HG03045 (cell line): ENCODE results near the gene DCN.

Experiments used
- ATAC-seq: cut with Tn5 transposase; IDR thresholded peaks from one replicate; pipeline ENCODE4 v1.9.1; 2021; ENCODE audit warnings: mild to moderate bottlenecking, moderate library complexity; ENCODE audit not compliant: unreplicated experiment

DCN gene

GRCh38 chr12:91140026-91140931, 42.3 kb downstream of the DCN start:
- no peak for ATAC-seq

DNA sequence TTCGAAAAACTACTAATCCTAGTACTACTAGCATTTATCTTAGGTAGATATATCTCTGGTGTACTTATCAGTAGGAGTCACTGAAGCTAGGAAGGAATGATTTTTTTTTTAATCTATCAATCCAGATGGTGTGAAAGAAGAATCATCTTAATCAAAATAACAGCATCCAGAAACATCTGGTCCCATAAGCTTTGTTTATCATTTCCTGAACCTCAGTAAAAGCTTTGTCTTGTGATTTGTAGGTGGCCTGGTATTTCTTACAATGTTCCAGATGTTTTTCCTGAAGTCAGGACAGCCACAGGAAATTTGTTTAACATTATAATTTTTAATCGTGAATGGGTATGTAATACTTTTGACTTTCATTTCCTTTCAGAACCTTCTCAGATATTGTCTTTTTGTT, 43.3 kb downstream of the DCN start:
- no peak for ATAC-seq

- no peak for ATAC-seq
These were observed 44.2 kb downstream of the DCN start for GRCh38 chr12:91138337-91138920.

- ATAC-seq, result no peak
These were observed 48.7 kb downstream of the DCN start for GRCh38 chr12:91133871-91134270.

DNA sequence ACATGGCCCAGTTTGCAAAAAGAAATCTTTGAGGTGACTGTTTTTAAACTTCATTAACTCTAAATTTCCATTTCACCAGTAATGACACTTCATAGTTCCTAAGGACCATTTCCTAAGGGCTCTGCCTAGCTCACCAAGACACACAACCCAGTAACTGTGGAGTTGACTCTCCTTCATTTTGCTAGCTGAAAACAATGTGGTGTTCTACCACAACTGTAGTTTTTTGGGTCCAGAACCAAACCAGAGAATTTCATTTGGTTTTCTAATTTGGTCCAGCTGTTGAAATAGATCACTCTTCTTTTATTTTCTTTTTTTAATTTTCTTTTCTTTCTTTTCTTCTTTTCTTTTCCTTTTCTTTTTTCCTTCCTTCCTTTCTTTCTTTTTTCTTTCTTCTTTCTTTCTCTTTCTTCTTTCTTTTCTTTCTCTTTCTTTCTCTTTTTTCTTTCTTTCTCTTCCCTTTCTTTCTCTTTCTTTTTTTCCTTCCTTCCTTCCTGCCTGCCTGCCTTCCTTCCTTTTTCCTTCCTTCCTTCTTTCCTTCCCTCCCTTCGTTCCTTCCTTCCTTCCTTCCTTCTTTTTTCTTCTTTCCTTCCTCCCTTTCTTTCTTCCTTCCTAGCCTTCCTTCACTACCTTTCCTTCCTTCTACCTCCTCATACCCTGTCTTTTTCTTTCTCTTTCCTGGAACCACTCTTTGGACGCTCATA, 52.8 kb downstream of the DCN start:
- ATAC-seq, result no peak

- no peak for ATAC-seq
These were observed 54.9 kb downstream of the DCN start for GRCh38 chr12:91127751-91128150.

DNA sequence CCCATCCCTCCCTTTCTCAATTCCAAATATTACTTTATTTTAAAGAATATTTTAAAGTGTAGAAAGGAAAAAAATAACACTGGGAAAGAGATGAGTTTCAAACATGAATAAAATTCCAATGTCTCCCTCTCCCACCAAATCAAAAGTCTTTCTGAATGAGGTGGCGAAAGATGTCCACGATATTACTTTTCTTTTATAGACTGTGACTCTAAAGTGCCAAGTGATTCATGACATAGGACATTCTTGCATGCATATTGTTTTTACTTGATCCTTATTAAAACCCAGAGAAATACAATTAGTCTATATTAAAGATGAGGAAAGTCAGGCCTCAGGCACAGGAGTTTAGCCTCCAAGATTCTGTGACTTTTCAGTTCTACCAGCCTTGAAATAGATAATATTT, 55.3 kb downstream of the DCN start:
- ATAC-seq, result no peak

DNA sequence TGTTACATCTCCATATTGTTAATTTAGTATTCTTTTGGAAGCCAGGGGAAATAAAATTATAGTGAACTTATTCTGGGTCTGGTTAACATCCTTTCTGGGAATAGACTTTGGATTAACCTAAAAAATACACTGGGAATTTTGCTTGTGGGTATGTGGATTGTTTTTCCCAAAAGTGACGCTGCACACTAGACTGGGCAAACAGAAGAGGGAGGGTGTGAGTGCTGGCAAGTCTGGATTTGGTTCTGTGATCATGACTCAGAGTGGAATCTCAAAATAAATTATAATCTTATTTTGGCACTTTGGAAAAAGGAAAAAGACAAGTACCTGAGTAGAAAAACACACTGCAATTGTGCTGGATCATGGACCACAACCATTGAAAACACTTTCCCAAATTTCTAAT, 56.1 kb downstream of the DCN start:
- ATAC-seq, result no peak

DNA sequence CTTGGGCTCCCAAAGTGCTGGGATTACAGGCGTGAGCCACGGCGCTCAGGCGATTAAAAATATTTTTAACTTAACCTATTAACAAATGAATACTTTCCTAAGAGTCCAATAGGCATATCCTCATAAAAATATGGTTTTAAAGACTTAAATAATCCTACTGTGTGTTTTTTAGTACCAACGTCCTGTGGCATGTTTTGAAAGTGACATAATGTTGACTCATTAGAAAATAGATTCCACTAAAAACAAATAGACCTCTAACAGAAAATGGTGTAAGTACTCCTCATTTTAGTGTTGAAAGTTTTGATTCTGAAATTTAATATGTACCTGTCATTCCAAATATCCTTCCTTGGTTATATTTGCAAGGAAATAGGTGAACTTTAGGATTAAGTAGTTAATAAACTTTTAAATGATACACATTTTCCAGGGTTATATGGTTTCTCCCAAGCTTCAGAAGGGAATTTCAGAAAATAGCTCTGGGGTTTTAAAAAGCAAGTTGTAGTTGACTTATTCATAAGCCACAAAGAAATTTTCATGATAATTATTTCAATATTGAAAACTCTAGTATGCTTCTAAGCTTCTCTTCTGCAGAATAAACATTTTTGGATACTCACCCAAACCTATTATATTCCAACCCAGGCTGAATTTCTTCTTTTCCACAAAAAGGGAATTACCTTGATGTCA, 59.2 kb downstream of the DCN start:
- no peak for ATAC-seq

DNA sequence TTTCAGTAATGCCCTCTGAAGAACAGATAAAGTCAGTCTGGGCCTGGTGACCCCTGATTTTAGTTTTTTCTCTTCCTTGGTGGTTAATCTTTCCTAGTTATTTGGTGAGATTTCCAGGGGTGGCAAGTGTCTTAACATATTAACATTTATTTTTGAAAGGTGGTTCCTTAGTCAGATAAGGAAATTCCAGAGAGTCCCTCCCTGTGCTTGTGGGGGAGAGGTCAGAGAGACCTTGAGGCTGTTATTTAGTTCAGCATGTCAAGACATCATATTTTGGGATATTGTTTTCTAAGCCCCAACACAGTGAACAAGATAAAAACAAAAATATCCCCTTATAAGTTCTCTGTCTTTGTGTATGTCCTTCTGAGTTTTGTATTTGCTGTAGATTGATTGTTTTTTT, 61.8 kb downstream of the DCN start:
- no peak for ATAC-seq

DNA sequence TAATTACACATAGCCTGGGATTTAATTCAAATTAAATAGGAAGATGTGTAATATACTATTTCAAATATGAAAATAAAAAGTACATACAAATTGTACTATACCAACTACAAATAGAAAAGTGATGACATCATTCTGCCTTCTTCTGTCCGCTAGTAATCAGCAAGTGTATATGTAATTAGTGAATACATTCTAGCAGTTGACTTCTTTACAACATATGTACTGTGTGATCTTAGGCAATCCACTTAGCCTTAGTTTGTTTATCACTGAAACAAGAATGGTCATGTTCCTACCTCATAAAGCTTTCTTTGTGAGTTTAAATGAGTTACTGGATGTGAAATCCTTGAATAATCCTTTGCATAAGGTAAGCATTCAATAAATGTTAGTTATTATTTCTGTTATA, 63.5 kb downstream of the DCN start:
- ATAC-seq, result no peak

DNA sequence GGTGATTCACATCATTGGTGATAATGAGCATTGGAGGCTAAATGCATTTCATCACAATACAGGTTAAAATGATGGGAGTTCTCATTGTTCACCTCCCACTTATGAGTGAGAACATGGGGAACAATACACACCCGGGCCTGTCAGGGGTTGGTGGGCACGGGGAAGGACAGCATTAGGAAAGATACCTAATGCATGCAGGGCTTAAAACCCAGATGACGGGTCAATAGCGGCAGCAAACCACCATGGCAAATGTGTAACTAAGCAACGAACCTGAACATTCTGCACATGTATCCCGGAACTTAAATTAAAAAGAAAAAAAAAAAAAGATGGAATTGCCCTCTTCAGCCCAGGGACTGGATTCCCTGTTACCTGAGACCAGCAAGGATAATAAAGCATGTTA, 69.0 kb downstream of the DCN start:
- no peak for ATAC-seq

DNA sequence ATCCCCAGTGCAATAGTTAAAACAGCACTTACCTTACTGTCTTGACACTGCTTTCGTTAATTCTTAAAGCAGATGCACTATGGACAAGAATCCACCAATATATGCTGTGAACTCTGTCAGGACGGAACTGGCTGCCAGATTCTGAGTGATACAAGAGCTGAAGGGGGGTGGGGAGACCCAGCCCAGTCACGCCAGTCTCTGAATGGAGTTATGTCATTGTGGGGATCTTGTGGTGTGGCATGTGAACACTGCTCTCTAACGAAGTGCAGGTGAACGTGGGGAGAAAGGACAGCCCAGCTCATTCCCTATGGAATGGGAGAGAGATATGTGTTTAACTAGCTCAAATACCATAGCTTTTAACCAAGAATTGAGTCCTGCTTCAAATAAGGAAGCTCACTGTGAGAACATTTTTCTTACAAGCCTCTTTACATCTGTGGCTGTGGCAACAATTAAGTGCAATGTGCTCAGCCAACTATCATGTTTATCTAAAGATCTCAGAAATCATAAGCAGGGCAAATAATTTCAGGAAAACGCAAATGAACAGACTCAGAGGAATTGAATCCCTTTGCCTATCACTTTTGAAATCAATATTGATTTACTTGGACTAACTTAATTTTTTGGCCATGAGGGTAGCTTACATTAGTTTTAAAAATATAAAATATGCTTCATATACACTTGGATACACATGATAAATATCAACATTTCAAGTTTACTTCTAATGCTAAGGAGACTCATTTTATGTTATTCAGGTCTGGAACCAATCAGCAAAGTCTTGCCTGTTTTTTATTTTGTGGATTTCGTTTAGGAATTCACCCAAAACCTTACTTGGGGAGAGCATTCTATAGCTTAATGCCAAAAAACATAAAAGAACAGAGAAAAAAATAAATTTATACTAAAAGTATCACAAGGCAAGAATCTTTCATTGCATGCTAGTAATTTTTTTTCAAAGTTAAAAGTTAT, 71.0 kb downstream of the DCN start, which contains the start of gene LUM:
TSS of gene LUM (minus strand) at position 129 of the 960 bp plus-strand sequence. CDS start 2,515 bp downstream, outside the sequence.
- no peak for ATAC-seq

DNA sequence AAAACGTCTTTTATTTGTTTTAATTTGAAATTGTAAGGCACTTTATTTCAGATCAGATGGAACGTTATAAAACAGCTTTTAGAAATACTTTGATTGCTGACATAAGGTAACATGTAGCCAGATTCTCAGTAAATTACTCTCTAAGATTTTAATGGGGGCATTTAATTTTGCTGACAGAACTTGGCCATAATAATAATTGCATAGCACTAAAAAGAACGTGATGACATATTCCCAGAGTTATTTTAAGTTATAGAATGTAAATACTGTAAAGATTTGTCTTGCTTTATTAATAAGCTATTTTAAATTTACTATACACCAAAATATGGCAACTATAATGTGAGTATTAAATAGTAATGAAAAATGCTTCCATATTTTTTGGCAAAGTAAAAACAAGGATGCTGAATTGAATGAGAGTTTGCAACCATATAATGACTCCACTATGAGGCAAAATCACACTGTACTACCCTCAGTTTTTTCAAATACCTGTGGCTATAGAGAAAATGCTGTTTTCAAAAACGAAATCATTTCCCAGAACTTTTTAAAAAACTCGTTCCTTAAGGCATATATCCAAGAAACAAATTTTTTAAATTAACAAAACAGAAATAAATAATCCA, 72.2 kb downstream of the DCN start:
- ATAC-seq, result no peak

- ATAC-seq, result no peak
These were observed 72.9 kb downstream of the DCN start for GRCh38 chr12:91109581-91110310.

- no peak for ATAC-seq
These were observed 73.5 kb downstream of the DCN start for GRCh38 chr12:91109148-91109564.

DNA sequence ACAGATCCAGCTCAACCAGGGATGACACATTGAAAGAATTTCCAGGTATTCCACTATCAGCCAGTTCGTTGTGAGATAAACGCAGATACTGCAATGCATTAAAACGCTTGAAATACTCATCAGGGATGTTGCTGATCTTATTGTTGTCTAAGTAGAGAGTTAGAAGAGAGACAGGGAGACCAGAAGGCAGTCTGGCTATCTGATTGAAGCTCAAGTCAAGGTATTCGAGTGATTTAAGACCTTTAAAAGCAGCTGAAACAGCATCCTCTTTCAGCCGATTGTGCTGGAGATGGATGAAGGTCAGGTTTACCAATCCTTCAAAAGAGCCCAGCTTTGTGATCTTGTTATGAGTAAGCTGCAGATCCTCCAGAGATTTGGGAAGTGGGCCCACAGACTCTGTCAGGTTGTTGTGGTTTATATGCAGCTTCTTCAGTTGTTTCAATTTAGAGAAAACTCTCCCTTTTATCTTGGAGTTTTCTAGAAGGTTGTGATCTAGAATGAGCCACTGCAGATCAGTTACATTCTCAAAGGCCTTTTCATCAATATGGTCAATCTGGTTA, 74.3 kb downstream of the DCN start:
- ATAC-seq, result no peak

- ATAC-seq, result no peak
These were observed 76.3 kb downstream of the DCN start for GRCh38 chr12:91106283-91106682.

GRCh38 chr12:91105807-91106206, 76.8 kb downstream of the DCN start:
- no peak for ATAC-seq
